DMS53 treated with DMSO at 0.1 percent for 48 hours (cell line): ENCODE measurements around the gene GPATCH2L.

Experiments
- DNase-seq: peaks from one replicate; lab custom pipeline; 2025; ENCODE audit not compliant: unreplicated experiment; lab: John Stamatoyannopoulos, UW

Gene GPATCH2L

DNA sequence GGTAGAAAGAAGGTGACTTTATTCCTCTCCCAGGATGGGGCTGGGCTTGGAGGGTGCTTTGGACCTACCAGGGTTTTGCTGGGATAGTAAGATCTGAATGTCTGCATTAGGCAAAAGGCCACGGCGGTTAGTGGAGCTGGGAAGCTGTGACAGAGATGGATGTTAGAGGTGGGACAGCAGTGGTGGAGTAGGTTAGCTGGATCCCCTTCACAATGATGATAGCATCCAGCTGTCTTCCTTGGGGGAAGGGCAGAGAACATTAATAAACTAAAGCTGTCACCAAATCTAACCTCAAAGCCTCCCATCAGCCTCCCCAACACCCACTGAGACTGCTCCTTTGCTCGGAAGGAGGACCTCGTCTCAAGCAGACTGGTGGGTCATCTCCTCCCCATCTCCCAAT lies 104.8 kb downstream of the GPATCH2L start:
- no peak for DNase-seq

DNA sequence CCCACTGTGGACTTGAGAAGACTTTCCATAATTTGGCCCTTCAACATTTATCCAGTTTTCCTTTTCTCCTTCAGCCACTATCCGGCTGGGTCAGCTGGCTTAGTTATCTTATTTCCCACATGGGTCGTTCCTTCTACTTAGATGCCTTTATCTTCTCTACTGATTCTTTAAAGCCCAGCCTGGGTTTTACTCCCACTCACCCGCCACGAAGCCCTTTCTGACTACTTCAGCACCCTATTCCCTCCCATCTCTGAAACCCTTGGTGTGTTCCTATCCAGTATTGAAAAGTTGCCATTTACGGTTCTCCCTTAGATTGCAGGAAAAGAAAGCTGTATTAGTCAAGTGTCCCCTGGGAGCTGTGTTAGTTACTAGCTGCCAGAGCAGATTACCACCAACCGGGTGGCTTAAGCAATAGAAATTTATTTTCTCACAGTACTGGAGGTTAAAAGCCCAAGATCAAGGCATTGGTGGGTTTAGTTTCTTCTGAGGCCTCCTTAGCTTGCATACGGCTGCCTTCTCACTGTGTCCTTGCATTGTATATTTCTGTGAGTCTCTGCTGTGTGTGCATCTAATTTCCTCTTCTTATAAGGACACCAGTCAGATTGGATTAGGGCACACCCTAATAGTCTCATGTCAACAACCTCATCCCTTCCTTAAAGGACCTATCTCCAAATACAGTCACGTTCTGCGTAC lies 105.5 kb downstream of the GPATCH2L start:
- no peak for DNase-seq

DNA sequence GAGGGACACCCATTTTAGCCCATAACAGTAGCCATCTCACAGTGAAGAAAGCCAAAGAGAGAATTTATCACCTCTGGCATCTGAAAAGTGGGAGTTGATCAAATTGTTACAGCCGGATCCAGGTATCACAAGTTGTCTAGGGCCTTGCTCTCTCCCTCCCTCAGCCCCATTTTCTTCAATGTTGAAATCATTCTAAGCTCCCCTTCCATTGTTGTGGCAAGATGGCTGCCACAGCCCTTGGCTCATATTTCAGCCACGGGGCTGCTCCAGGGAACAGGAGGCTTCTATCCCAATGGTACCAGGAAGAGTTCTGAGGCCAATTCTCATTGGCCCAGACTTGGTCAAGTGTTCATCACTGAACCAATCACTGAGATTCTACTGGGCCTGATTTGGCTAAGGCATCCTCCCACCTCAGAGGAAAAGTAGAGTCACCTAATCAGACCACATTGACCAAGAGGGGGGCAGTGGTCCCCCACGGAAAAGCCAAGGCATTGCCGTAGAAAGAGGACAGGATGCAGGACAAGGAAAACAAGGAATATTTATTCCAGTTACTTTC lies 106.2 kb downstream of the GPATCH2L start:
- DNase-seq: no peak

DNA sequence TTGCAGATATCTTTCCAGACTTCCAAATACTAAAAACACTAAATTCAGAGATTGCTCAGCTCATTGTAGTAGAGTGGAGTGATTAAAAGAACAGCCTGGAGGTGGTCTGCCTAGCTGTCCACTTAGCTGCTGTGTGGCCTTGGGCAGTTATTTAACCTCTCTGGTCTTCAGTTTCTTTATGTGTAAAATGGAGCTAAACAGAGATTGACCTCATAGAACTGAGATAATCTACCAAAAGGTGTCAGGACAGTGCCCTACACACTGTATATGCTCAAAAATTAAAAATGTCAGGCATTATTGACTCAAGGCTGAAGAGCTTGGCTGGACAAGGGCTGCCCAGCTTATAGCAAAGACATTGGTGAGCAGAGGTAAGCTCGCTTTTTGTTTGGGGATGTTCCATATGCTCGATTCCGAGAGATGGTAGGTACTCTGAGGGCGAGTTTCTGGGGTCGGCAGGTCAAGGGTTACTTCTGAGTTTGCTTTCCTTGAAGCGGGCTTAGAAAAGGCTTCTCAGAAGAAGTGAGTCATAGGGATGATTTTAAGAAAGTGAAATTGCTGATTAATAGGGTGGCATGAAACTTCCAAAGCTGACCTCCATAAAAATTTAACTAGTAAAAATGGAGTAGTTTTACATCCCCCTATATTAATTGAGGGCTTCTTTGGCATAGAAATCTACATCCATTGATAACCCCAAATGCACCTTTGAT lies 107.5 kb downstream of the GPATCH2L start:
- DNase-seq: no peak

DNA sequence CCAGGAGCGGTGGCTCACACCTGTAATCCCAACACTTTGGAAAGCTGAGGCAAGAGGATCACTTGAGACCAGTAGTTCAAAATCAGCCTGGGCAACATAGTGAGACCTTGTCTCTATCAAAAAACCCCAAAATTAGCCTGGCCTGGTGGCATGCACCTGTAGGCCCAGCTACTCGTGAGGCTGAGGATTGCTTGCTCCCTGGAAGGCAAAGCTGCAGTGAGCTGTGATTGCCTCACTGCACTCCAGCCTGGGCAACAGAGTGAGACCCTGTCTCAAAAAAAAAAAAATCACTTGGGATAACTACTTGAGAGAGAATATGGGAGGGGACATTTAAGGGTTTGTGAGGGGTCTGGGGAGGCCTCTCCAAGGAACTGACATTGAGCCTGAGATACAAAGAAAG lies 109.0 kb downstream of the GPATCH2L start:
- no peak for DNase-seq

DNA sequence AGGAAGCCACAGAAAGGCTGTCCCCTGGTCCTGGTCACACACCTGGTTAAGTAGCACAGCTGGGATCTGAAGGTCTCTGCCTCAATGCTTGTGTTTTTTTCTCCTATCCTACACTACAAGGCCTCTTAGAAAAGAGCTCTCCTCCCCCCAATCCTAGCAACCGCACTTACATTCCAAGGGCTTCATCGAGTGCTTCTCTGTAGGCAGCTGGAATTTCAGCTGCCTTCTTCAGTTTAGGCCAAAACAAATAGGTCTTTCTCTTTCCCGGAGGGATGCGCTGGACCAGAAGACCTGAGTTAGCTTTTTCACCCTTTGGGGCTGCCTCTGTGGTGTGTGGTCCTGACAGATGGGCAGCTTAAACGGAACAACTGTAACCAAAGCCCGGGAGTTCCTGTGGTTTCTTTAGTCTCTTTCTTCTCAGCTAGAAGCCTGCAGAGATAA lies 109.7 kb downstream of the GPATCH2L start:
- no peak for DNase-seq

DNA sequence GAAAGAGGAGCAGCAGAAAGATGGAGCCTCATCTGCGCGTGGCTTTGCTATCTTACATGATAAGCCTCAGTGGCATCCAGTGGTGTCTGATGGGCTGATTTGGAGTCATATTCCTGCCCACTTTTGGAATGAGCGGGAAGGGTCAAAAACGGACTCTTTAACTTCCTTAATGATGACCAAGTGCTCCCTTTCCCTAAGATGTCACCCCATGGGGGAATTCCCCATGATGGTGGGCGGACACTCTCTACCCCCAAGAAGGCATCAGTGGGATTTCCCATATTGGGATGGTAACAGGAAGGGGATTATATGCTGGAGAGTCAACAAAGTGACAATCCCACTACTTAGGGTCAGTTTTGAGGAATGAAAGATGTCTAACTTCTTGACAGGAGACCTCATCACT lies 110.9 kb downstream of the GPATCH2L start:
- no peak for DNase-seq
